D721Med (cell line): ENCODE data around the gene AGO3.
"Not testable (repeated sequence)": the region's sequence is repeated elsewhere in the genome, so short reads cannot be mapped to it uniquely, and the experiment has no call there.

Source experiments
- DNase-seq: peaks from one replicate; pipeline ENCODE4 v3.0.0; 2011; ENCODE audit warnings: low spot score; ENCODE audit not compliant: insufficient read length
- FAIRE-seq: peaks from 2 replicates; lab custom pipeline; 2011; peaks lifted over from hg19 to GRCh38; lab: Jason Lieb, UNC
- CTCF ChIP-seq: IDR thresholded peaks from 2 replicates; pipeline ENCODE4 v1.5.1; 2012; ENCODE audit warnings: mild to moderate bottlenecking, control low read depth; ENCODE audit not compliant: insufficient read depth; ENCODE audit errors: missing control alignments

AGO3 gene

GRCh38 chr1:36006941-36007500 is 76.1 kb downstream of the AGO3 start:
- DNase-seq: no peak
- TF ChIP-seq CTCF: no peak
- no peak for FAIRE-seq

GRCh38 chr1:36007741-36008140 is 76.8 kb downstream of the AGO3 start:
- DNase-seq (no peak), FAIRE-seq (no peak)
- TF ChIP-seq CTCF: no peak

GRCh38 chr1:36008546-36009197 is 77.8 kb downstream of the AGO3 start:
- no peak for DNase-seq
- TF ChIP-seq CTCF: no peak
- FAIRE-seq: no peak

- FAIRE-seq (no peak), DNase-seq (no peak)
- no peak for TF ChIP-seq CTCF
Observed at GRCh38 chr1:36014722-36015220, 83.9 kb downstream of the AGO3 start.

- no peak for DNase-seq
- FAIRE-seq: no peak
- no peak for TF ChIP-seq CTCF
Observed at GRCh38 chr1:36016686-36017085, 85.8 kb downstream of the AGO3 start.

GRCh38 chr1:36023098-36023769 is 92.3 kb downstream of the AGO3 start:
- TF ChIP-seq CTCF: no peak
- FAIRE-seq: peak; percentile 6

GRCh38 chr1:36024024-36024423 is 93.1 kb downstream of the AGO3 start:
- not testable (repeated sequence) for DNase-seq, FAIRE-seq

More at GRCh38 chr1:36023098-36023769, 92.3 kb downstream of the AGO3 start:
- DNase-seq: no peak
